RKO (cell line): Measurements from ENCODE around the gene SIGLEC12.

Experiments used
- DNase-seq: peaks from one replicate; pipeline ENCODE4 v3.0.0-alpha.2; 2016; ENCODE audit warnings: low spot score

The SIGLEC12 gene

GRCh38 chr19:51501594-51502263 is at the start of gene SIGLEC12:
TSS of gene SIGLEC12 (minus strand) at chr19:51501800. CDS start at chr19:51501733, 67 bp downstream.
- no peak for DNase-seq

- no peak for DNase-seq
These were observed 49.5 kb upstream of the SIGLEC12 start for GRCh38 chr19:51550848-51551672.

DNA sequence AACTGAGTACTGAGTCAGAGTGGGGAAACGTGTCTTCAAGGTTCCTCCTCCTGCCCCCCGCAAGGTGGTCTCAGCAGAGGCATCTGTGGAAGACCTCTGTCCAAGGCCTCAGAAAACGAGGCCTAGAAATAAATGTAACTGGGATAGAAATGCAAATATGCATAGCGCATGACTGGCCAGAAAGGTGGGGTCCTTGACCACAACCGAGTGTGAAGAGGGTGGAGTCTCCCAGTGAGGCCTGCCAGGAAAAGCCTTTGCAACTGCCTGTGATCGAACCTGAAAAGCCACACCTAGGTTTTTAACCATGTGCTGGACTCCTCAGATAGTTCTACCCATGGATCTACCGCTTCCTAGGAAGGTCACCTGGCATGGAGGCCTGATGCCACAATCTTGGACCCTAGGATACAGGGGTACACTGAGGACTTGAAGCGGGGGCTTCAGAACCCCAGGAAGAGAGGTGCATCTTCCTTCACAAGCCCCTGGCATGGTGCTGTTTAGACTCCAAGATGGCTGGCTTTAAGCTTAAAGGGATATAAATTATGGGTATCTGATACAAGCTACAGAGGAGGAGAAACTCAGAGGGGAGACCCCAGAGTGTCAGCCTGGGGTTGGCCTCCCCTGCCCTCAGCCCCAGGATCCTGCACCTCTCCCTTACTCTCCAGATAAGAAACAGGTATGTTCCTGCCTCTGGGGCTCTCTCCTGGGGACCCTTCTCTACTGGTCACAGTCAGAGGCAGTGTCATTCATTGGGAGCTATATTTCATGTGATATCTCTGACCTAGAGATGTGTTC is 48.1 kb upstream of the SIGLEC12 start:
- DNase-seq = no peak

GRCh38 chr19:51548891-51549305 is 47.3 kb upstream of the SIGLEC12 start:
- no peak for DNase-seq

DNA sequence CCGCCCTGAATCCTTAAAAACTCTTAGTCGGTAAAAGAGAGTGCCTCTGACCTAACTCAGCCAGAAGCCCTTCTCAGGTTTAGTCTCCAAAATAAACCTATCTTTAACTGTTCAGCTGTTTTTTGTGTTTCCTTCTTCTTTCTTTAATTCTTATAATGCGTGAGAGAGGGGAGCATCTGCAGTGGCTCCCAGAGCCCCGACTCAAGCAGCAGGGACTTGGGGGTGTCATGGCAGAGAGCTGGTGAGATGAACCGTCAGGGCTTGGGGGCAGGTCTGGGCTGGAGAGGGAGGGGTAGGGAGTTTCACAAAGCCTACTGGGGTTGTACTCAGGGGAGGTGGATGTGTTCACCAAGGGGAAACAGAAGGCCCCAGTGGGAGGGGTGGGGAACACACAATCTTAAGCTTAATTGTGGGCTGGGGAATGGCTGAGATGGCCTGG is 46.6 kb upstream of the SIGLEC12 start:
- no peak for DNase-seq

- DNase-seq = no peak
These were observed 46.0 kb upstream of the SIGLEC12 start for GRCh38 chr19:51547397-51548212.

DNA sequence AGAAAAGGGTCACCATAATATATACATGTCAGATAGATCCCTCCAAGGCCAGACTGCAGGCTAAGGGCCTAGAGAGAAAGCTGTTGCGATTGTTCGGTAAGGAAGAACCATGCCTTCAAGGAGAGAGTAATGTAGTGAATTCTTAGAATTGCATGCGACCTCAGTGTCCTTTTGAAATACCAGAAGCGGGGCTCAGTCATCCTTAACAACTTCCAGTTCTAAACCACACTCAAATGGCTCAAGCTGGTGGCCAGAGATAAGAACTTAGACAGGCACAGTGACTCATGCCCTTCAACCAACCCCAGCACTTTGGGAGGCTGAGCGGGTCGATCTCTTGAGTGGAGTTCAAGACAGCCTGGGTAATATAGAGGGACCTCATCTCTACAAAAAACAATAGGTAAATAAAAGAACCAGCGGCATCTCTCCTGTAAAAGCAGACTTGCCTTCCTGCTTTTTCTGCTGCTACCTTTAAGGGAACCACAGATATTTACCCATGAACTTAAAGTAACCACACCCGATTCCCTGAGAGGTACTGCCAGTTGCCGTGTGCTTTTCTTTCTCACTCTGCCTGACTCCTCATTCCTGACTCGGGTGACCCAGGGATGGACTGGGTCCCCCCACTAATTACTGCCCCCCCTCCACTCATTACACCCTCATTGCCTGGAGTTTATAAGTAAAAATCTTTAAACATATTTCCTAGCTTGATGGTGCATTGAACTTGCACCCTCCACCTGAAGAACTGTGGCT is 45.2 kb upstream of the SIGLEC12 start:
- peak; percentile 1 for DNase-seq

- no peak for DNase-seq
These were observed 44.6 kb upstream of the SIGLEC12 start for GRCh38 chr19:51546107-51546649.

GRCh38 chr19:51544038-51544437 is 42.4 kb upstream of the SIGLEC12 start:
- no peak for DNase-seq

DNA sequence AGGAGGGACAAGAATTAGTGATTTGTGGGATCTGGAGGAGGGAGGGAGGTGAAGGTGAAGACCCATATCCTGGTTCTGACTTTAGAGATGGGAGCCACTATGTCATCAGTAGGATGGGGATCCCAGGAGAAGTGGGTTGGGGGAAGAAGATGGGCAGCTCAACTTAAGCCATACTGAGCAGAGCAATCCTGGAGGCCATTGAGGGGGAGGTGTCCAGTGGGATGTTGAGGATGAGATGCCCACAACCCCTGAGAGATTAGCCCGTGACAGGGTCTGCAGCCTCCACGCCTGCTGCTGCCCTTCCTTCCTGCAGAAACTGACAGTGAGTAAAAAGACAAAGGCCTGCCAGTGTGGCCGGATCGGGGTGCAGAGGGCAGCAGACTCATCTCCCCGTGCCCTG is 41.1 kb upstream of the SIGLEC12 start:
- DNase-seq = no peak

DNA sequence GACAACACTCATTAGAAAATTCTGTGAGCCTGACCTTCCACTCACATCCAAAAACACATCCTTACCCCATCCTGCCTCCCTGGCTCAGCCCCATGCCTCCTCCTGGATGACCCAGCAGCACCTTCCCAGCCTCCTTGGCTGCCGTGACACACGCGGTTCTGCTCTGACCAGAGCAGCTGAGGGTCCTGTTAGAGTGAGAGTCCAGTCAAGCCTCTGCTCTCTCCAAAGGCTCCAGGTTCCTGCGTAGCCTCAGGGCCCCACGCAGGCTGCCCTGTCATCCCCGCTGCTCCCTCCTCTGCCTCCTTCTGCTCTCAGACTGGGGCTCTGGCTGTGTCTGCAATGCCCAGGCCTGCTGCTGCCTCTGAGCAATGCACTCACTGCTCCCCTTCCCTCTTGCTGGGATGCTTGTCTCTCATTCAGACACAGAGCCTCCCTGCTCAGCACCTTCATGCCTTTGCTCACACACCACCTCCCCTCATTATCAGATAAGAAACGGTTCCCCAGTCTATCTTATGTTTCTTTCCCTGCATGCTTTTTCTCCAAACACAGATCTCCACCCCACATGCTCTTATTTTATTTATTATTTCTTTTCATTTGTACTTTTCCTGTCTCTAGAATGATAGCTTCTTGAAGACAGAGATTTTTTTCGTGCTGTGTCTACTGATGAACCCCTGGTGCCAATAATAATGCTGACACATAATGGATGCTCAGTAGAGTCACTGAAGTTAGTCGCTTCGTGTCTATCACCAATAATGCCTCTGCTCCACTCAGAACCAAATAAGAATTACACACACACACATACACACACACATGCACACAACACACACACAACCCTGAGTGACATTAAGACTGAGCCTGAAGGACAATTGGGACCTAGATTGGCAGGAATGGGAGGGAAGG is 40.1 kb upstream of the SIGLEC12 start:
- DNase-seq = no peak

- no peak for DNase-seq
These were observed 38.3 kb upstream of the SIGLEC12 start for GRCh38 chr19:51539821-51540366.

- DNase-seq = no peak
These were observed 33.9 kb upstream of the SIGLEC12 start for GRCh38 chr19:51535535-51535934.

GRCh38 chr19:51531349-51532315 is 30.0 kb upstream of the SIGLEC12 start, which contains the start of gene SIGLEC6:
TSS of gene SIGLEC6 (minus strand) at chr19:51531670. CDS start at chr19:51531648, 22 bp downstream.
- no peak for DNase-seq

GRCh38 chr19:51530616-51531015 is 29.0 kb upstream of the SIGLEC12 start:
- DNase-seq = no peak

- DNase-seq = no peak
These were observed 27.7 kb upstream of the SIGLEC12 start for GRCh38 chr19:51529301-51529700.

GRCh38 chr19:51525651-51526050 is 24.1 kb upstream of the SIGLEC12 start:
- DNase-seq = no peak
